CD4-positive, alpha-beta T cell treated with Interferon gamma for 1 hour (primary cell): ENCODE data around the gene SVOPL.

ENCODE experiments used
- DNase-seq: peaks from one replicate; pipeline ENCODE4 v3.0.0-alpha.2; 2020

Gene SVOPL

GRCh38 chr7:138553805-138554204 lies 147.4 kb downstream of the SVOPL start:
- DNase-seq: no peak

GRCh38 chr7:138551102-138551501 lies 150.1 kb downstream of the SVOPL start:
- DNase-seq: no peak

- DNase-seq: no peak
Observed at GRCh38 chr7:138550337-138550736, 150.8 kb downstream of the SVOPL start.

GRCh38 chr7:138549082-138549481 lies 152.1 kb downstream of the SVOPL start:
- DNase-seq: no peak

- DNase-seq: no peak
Observed at GRCh38 chr7:138546829-138547228, 154.3 kb downstream of the SVOPL start.

GRCh38 chr7:138546064-138546619 lies 155.0 kb downstream of the SVOPL start:
- DNase-seq: no peak

GRCh38 chr7:138545123-138545522 lies 156.0 kb downstream of the SVOPL start:
- DNase-seq: no peak
